Measurements from ENCODE around the gene KMT5B. TPM values are rescaled to one million over a fixed set of nuclear protein-coding genes. Genes with fewer than 3 reads are reported as not detected.

Gene KMT5B
- polyA plus RNA-seq, 2 of the 4 experiments (the other 2 are of a cell fraction), result 15.2 to 27.1 TPM

- TF ChIP-seq REST (IDR thresholded peaks at IDR 0.05) (no peak), KDM1A (IDR thresholded peaks at IDR 0.05; ENCODE audit: low read depth) (no peak), RAD21 (conservative IDR thresholded peaks at IDR 0.05 in 1 of 2, IDR thresholded peaks at IDR 0.05 in 1 of 2) (no peak), RNF2 (IDR thresholded peaks at IDR 0.05; ENCODE audit: borderline replicate concordance, low read depth) (no peak), JUN (IDR thresholded peaks at IDR 0.05) (no peak), HOXB5 (CRISPR knock-in tag; IDR thresholded peaks at IDR 0.05) (no peak), TFCP2L1 (CRISPR knock-in tag; IDR thresholded peaks at IDR 0.05) (no peak)
Observed at GRCh38 chr11:68153742-68154141, 59.4 kb downstream of the KMT5B start (continued).

GRCh38 chr11:68150037-68150436 is 63.1 kb downstream of the KMT5B start:
- H3K4me2 ChIP-seq, result no peak overlapping the region
- no peak for FAIRE-seq
- no peak for TF ChIP-seq RARB (CRISPR knock-in tag; IDR thresholded peaks at IDR 0.05)
- no peak for TF ChIP-seq EHMT2 (IDR thresholded peaks at IDR 0.05; ENCODE audit: low read depth)
- no peak for TF ChIP-seq MAX (IDR thresholded peaks at IDR 0.05)
- TF ChIP-seq PBX3 (IDR thresholded peaks at IDR 0.05), result no peak
- no peak for TF ChIP-seq NFE2L2 (conservative IDR thresholded peaks at IDR 0.05; ENCODE audit: low read length)
- no peak for TF ChIP-seq MAFK (IDR thresholded peaks at IDR 0.05; ENCODE audit: partially characterized antibody)
- TF ChIP-seq HDAC2 (IDR thresholded peaks at IDR 0.05), result no peak
- no peak for TF ChIP-seq MYC (IDR thresholded peaks at IDR 0.05; ENCODE audit: borderline replicate concordance, low read length)
- TF ChIP-seq CTCF (IDR thresholded peaks at IDR 0.05), result no peak
- TF ChIP-seq RFX5 (IDR thresholded peaks at IDR 0.05), result no peak
- no peak for TF ChIP-seq HES2 (IDR thresholded peaks at IDR 0.05)

GRCh38 chr11:68149417-68149816 is 63.7 kb downstream of the KMT5B start:
- H3K27ac ChIP-seq, result no peak overlapping the region
- no peaks in the 10 kb centered on the region for H3K9me3 ChIP-seq
- POLR2A ChIA-PET, result interaction anchor here (0.8 kb wide), 1 partner anchor 97 kb away, joined by 3 read pairs; no protein-coding TSS in a partner anchor
- no peak overlapping the region for H3K4me3 ChIP-seq
- no peak for TF ChIP-seq RNF2 (IDR thresholded peaks at IDR 0.05; ENCODE audit: borderline replicate concordance, low read depth)
- no peak for TF ChIP-seq ATOH8 (CRISPR knock-in tag; IDR thresholded peaks at IDR 0.05; ENCODE audit: low read depth)
- TF ChIP-seq NR3C1 (IDR thresholded peaks at IDR 0.05), result no peak
- TF ChIP-seq EHF (CRISPR knock-in tag; IDR thresholded peaks at IDR 0.05), result no peak
- no peak for TF ChIP-seq ESRRA (IDR thresholded peaks at IDR 0.05; ENCODE audit: borderline replicate concordance, low read length)
- TF ChIP-seq HES2 (IDR thresholded peaks at IDR 0.05), result no peak
- no peak for TF ChIP-seq FOSB (CRISPR knock-in tag; IDR thresholded peaks at IDR 0.05)
- DNase-seq (ENCODE audit: low read depth in 1 of 2, low spot score in 1 of 2), result no peak
- 90% methylated on average over 6 of the region's 6 CpGs for WGBS (ENCODE audit: missing lambda C conversion rate)
- CTCF ChIA-PET, result no interaction called here
- peaks cover 33% of the 10 kb centered on the region for H3K4me1 ChIP-seq
- ATAC-seq, result no peak
- no peak for FAIRE-seq
- no peak overlapping the region for H3K4me2 ChIP-seq

More at GRCh38 chr11:68150037-68150436, 63.1 kb downstream of the KMT5B start:
- 70% methylated on average over 7 of the region's 7 CpGs for WGBS (ENCODE audit: missing lambda C conversion rate)
- ATAC-seq (no peak), DNase-seq (ENCODE audit: low read depth in 1 of 2, low spot score in 1 of 2) (no peak)
- no peaks in the 10 kb centered on the region for H3K9me3 ChIP-seq
- POLR2A ChIA-PET, result no interaction called here
- CTCF ChIA-PET, result interaction anchor here (0.6 kb wide), 1 partner anchor 581 kb away, joined by 3 read pairs; no protein-coding TSS in a partner anchor
- H3K4me3 ChIP-seq, result no peak overlapping the region
- H3K4me1 ChIP-seq, result peaks cover 27% of the 10 kb centered on the region
- H3K27ac ChIP-seq, result no peak overlapping the region
